Fibroblast of lung (primary cell): ENCODE results near the gene MAST1. TPM values are rescaled to one million over a fixed set of nuclear protein-coding genes. Genes with fewer than 3 reads are reported as not detected.
A peak's percentile ranks its signal among the peaks of the same experiment; 100 is the strongest.

Source experiments
- DNase-seq, 2 donors: peaks; one replicate each; pipeline versions ENCODE4 v3.0.0 to v3.0.0-alpha.2; 2010; ENCODE audit warnings: low read depth in 2 of 2
- H2AFZ ChIP-seq: 2 replicates; pipeline ENCODE4 v1.5.1; 2012; ENCODE audit warnings: low read length, control low read depth, inconsistent platforms
- H3K27ac ChIP-seq: 2 replicates; pipeline ENCODE4 v1.5.1; 2011; ENCODE audit warnings: low read length, control low read depth; ENCODE audit not compliant: insufficient read depth
- H3K27me3 ChIP-seq: 2 replicates; pipeline ENCODE4 v1.5.1; 2011; ENCODE audit warnings: mild to moderate bottlenecking, low read length; ENCODE audit not compliant: control insufficient read depth, insufficient read depth
- H3K36me3 ChIP-seq: 2 replicates; pipeline ENCODE4 v1.5.1; 2011; ENCODE audit warnings: low read length; ENCODE audit not compliant: control insufficient read depth, insufficient read depth
- H3K4me1 ChIP-seq: 2 replicates; pipeline ENCODE4 v1.5.1; 2011; ENCODE audit warnings: low read length; ENCODE audit not compliant: control insufficient read depth, insufficient read depth; ENCODE audit errors: extremely low read depth
- H3K4me2 ChIP-seq: 2 replicates; pipeline ENCODE4 v1.5.1; 2011; ENCODE audit warnings: low read length, control low read depth; ENCODE audit not compliant: insufficient read depth; ENCODE audit errors: extremely low read depth
- H3K4me3 ChIP-seq, 4 experiments: fragments of 200-600 bp in 1 of 4; sonication (generic) in 1 of 4; replicated peaks in 1 of 4; 2 replicates each; pipeline ENCODE4 v1.5.1; 2011 to 2016; ENCODE audit warnings: low read length in 4 of 4, low read depth in 3 of 4, mild to moderate bottlenecking in 3 of 4, control low read depth in 2 of 4, inconsistent platforms in 1 of 4, mixed read lengths in 1 of 4; ENCODE audit not compliant: insufficient read depth in 1 of 4; ENCODE audit errors: control extremely low read depth in 1 of 4
- H3K79me2 ChIP-seq: 2 replicates; pipeline ENCODE4 v1.5.1; 2012; ENCODE audit warnings: mild to moderate bottlenecking, low read length, inconsistent platforms; ENCODE audit not compliant: control insufficient read depth, insufficient read depth
- H3K9ac ChIP-seq: 2 replicates; pipeline ENCODE4 v1.5.1; 2011; ENCODE audit warnings: mild to moderate bottlenecking, low read length, control low read depth; ENCODE audit not compliant: insufficient read depth
- H3K9me3 ChIP-seq: 2 replicates; pipeline ENCODE4 v1.5.1; 2012; ENCODE audit warnings: low read depth, low read length; ENCODE audit not compliant: control insufficient read depth, insufficient read depth
- H4K20me1 ChIP-seq: 2 replicates; pipeline ENCODE4 v1.5.1; 2011; ENCODE audit warnings: low read length; ENCODE audit not compliant: control insufficient read depth, insufficient read depth; ENCODE audit errors: extremely low read depth
- EZH2 ChIP-seq: IDR thresholded peaks from 2 replicates; pipeline ENCODE4 v1.5.1; 2012; ENCODE audit warnings: low read length, control low read depth, mild to moderate bottlenecking; ENCODE audit errors: missing control alignments
- polyA plus RNA-seq, 2 donors: library from polyadenylated mRNA; depleted of rRNA in 1 of 2; stranded (reverse) in 1 of 2; unstranded in 1 of 2; fragments of >200 nt; gene quantifications; 2 replicates each; pipeline ENCODE4 v1.2.1, GENCODE V29; 2011 to 2012; ENCODE audit warnings: missing spikeins in 1 of 2
- total RNA-seq: library from RNA; depleted of rRNA; stranded (reverse); fragments of >200 nt; gene quantifications from 2 replicates; pipeline ENCODE4 v1.2.1, GENCODE V29; 2014
- TF ChIP-seq, protein P1 (sequence below), 2 donors: IDR thresholded peaks in 1 of 2; conservative IDR thresholded peaks in 1 of 2; 1 replicate in 1 of 2; 2 replicates in 1 of 2; pipeline ENCODE4 v1.5.1; 2011 to 2012; ENCODE audit warnings: low read length in 2 of 2, control low read depth in 1 of 2, inconsistent platforms in 1 of 2, low read depth in 1 of 2, mild to moderate bottlenecking in 1 of 2

Gene MAST1
- total and polyA plus RNA-seq, 2 donors (not counting 1 experiment from before 2014, with no cell fraction given), result 0.30 to 1.3 TPM

DNA sequence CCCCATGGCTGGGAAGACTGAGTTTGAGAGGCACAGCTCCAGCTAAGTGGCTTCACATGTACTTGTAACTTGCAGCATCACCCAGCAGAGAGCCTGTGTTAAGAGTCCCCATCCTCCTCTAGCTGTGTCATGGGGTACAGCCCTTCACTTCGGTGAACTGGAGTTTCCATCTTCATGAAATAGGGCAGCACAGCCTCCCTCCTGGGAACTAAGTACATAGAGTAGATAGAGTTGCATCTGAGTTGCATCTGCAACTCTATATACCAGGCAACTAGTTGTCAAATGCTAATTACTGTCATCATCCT, 37.9 kb upstream of the MAST1 start:
- H4K20me1 ChIP-seq, result no peaks in the 10 kb centered on the region
- peaks cover 13% of the 10 kb centered on the region for H3K4me1 ChIP-seq
- TF ChIP-seq EZH2, result no peak
- TF ChIP-seq, protein P1, sequence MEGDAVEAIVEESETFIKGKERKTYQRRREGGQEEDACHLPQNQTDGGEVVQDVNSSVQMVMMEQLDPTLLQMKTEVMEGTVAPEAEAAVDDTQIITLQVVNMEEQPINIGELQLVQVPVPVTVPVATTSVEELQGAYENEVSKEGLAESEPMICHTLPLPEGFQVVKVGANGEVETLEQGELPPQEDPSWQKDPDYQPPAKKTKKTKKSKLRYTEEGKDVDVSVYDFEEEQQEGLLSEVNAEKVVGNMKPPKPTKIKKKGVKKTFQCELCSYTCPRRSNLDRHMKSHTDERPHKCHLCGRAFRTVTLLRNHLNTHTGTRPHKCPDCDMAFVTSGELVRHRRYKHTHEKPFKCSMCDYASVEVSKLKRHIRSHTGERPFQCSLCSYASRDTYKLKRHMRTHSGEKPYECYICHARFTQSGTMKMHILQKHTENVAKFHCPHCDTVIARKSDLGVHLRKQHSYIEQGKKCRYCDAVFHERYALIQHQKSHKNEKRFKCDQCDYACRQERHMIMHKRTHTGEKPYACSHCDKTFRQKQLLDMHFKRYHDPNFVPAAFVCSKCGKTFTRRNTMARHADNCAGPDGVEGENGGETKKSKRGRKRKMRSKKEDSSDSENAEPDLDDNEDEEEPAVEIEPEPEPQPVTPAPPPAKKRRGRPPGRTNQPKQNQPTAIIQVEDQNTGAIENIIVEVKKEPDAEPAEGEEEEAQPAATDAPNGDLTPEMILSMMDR (conservative IDR thresholded peaks at IDR 0.05 in 1 of 2, IDR thresholded peaks at IDR 0.05 in 1 of 2; ENCODE audit: low read depth in 1 of 2, low read length in 2 of 2), result no peak
- H3K36me3 ChIP-seq, result no peaks in the 10 kb centered on the region
- peak overlapping the region in 3 of 4 experiments; percentile 85 to 87 (median 85) for H3K4me3 ChIP-seq
- no peaks in the 10 kb centered on the region for H3K27me3 ChIP-seq
- H3K4me2 ChIP-seq, result peak overlapping the region; percentile 99
- peaks cover 3% of the 10 kb centered on the region for H3K79me2 ChIP-seq
- H3K9ac ChIP-seq, result no peak overlapping the region
- no peak overlapping the region for H3K27ac ChIP-seq
- H2AFZ ChIP-seq, result no peak overlapping the region
- H3K9me3 ChIP-seq, result no peaks in the 10 kb centered on the region
- no peak for DNase-seq

DNA sequence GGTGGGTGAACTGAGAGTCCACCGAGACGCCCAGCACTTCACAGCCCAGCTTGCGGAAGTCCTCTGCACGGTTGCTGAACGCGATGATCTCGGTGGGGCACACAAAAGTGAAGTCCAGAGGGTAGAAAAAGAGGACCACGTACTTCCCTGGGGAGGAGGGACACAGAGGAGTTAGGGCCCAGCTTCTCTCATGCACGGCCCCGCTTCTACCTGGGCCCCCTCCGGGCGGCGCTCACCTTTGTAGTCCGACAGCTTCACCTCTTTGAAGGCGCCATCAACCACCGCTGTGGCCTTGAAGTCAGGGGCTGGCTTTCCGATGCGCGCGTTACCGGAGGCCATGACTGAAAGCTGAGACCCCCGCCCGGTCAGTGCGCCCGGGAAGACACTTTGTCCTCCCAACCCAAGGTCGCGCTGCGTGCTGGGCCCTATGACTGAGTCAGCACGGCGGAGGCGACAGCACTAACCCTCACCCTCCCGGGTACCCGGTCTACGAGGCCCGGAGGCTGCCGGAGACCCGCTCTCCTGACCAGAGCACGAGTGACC, 37.3 kb upstream of the MAST1 start:
- Histone ChIP-seq H3K4me2 (peak overlapping the region; percentile 99), H3K9me3 (no peaks in the 10 kb centered on the region), H3K79me2 (peaks cover 3% of the 10 kb centered on the region), H3K4me1 (peaks cover 11% of the 10 kb centered on the region), H3K9ac (peak overlapping the region; percentile 73), H3K4me3 (peak overlapping the region; percentile 79 to 87 (median 85)), H2AFZ (peak overlapping the region; percentile 82), H3K36me3 (no peaks in the 10 kb centered on the region), H3K27me3 (no peaks in the 10 kb centered on the region), H3K27ac (peak overlapping the region; percentile 52), H4K20me1 (no peaks in the 10 kb centered on the region)
- TF ChIP-seq EZH2, result no peak
- TF ChIP-seq, protein P1 (conservative IDR thresholded peaks at IDR 0.05 in 1 of 2, IDR thresholded peaks at IDR 0.05 in 1 of 2; ENCODE audit: low read depth in 1 of 2, low read length in 2 of 2), result no peak
- no peak for DNase-seq

DNA sequence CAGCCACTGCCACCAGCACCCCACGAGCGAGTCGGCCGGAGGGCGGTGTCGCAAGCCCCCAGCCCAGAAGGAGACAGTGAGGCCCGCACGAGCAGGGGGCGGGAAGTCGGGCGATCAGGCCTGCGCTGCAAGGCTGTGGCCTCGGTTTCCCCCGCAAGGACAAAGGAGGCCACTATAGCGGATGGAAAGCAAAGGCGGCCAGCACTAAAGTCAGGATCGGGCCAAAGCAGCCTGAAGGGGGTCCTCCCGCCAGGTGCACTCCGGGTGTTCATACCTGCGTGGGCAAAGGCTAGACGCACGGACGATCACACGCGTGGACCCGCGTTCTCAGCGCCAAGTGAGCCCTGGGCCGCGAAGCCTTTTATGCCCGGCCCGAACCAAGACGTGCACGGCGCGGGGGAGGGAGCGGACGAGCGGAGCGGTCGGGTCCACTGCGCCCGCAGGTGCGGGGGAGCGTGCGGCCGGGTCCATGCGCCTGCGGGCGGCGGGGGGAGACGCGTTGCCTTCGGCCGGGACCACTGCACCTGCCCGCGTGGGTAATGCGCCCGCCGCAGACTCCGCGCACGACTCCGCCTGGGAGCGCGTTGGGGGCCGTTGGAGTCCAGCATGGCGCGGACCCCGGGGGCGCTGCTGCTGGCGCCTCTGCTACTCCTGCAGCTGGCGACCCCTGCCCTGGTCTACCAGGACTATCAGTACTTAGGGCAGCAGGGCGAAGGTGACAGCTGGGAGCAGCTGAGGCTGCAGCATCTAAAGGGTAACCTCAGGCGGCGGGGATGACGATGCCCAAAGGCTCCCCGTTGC, 36.6 kb upstream of the MAST1 start, which contains the start of the genes PRDX2 and THSD8:
Gene PRDX2 (minus strand): TSS at position 335 of the 801 bp plus-strand sequence. CDS start 539 bp downstream, outside the sequence.
Gene THSD8 (plus strand): TSS at position 604 of the 801 bp plus-strand sequence. CDS start 3 bp downstream, at position 607.
- Histone ChIP-seq H3K27me3 (no peaks in the 10 kb centered on the region), H3K79me2 (peaks cover 3% of the 10 kb centered on the region), H3K36me3 (no peaks in the 10 kb centered on the region), H3K4me1 (peaks cover 7% of the 10 kb centered on the region), H3K4me3 (peak within 1 kb of the TSS; percentile 79 to 87 (median 85)), H4K20me1 (no peaks in the 10 kb centered on the region), H3K27ac (peak within 1 kb of the TSS; percentile 52), H3K9me3 (no peaks in the 10 kb centered on the region), H2AFZ (peak within 1 kb of the TSS; percentile 91), H3K9ac (peak within 1 kb of the TSS; percentile 73), H3K4me2 (peak within 1 kb of the TSS; percentile 99)
- TF ChIP-seq, protein P1 (conservative IDR thresholded peaks at IDR 0.05 in 1 of 2, IDR thresholded peaks at IDR 0.05 in 1 of 2; ENCODE audit: low read depth in 1 of 2, low read length in 2 of 2), result peak; percentile 2 to 3
- no peak for TF ChIP-seq EZH2
- peak; percentile 68 to 71 for DNase-seq
